Loucy (cell line): ENCODE results near the gene GALNT10.

ENCODE experiments used
- H2AFZ ChIP-seq: fragments of 200-600 bp; sonication (generic); 2 replicates; pipeline ENCODE4 v1.6.0; 2016; ENCODE audit warnings: antibody characterized with exemption, mild to moderate bottlenecking, low read length, moderate library complexity
- H3F3A ChIP-seq: fragments of 200-600 bp; 2 replicates; pipeline ENCODE4 v1.6.0; 2016; ENCODE audit warnings: antibody characterized with exemption, low read depth, mild to moderate bottlenecking
- H3K27me3 ChIP-seq: fragments of 200-600 bp; sonication (generic); 2 replicates; pipeline ENCODE4 v1.6.1; 2014; ENCODE audit warnings: low read length, mild to moderate bottlenecking; ENCODE audit not compliant: insufficient read depth, poor library complexity, severe bottlenecking
- H3K36me3 ChIP-seq: fragments of 200-600 bp; sonication (generic); 2 replicates; pipeline ENCODE4 v1.6.1; 2016; ENCODE audit warnings: low read length; ENCODE audit not compliant: insufficient read depth
- H3K4me1 ChIP-seq: fragments of 200-600 bp; sonication (generic); 2 replicates; pipeline ENCODE4 v1.5.1; 2014; ENCODE audit warnings: low read length, mild to moderate bottlenecking; ENCODE audit not compliant: insufficient read depth, poor library complexity, severe bottlenecking
- H3K4me2 ChIP-seq: fragments of 200-600 bp; sonication (generic); 2 replicates; pipeline ENCODE4 v1.6.0; 2014; ENCODE audit warnings: antibody characterized with exemption, low read length, low read depth, mild to moderate bottlenecking; ENCODE audit not compliant: poor library complexity, severe bottlenecking
- H3K4me3 ChIP-seq: fragments of 200-600 bp; sonication (generic); 2 replicates; pipeline ENCODE4 v1.5.1; 2014; ENCODE audit warnings: low read length, mild to moderate bottlenecking, mixed read lengths; ENCODE audit not compliant: poor library complexity, severe bottlenecking
- H3K79me2 ChIP-seq: fragments of 200-600 bp; sonication (generic); 2 replicates; pipeline ENCODE4 v1.6.1; 2014; ENCODE audit warnings: low read length; ENCODE audit not compliant: insufficient read depth
- H3K9ac ChIP-seq: fragments of 200-600 bp; sonication (generic); 2 replicates; pipeline ENCODE4 v1.6.0; 2014; ENCODE audit warnings: mild to moderate bottlenecking, low read depth, low read length, moderate library complexity; ENCODE audit not compliant: poor library complexity, severe bottlenecking
- H3K9me2 ChIP-seq: fragments of 200-600 bp; sonication (generic); replicated peaks from 2 replicates; pipeline ENCODE4 v1.6.1; 2016; ENCODE audit warnings: low read depth, low read length, mixed read lengths
- H3K9me3 ChIP-seq: fragments of 200-600 bp; sonication (generic); 2 replicates; pipeline ENCODE4 v1.6.1; 2014; ENCODE audit warnings: mild to moderate bottlenecking, antibody characterized with exemption, low read length, low read depth; ENCODE audit not compliant: insufficient read depth
- H4K20me1 ChIP-seq: fragments of 200-600 bp; sonication (generic); 2 replicates; pipeline ENCODE4 v1.6.0; 2014; ENCODE audit warnings: antibody characterized with exemption, low read length, mild to moderate bottlenecking; ENCODE audit not compliant: insufficient read depth, poor library complexity, severe bottlenecking
- EZH2phosphoT487 ChIP-seq: fragments of 200-600 bp; IDR thresholded peaks from 2 replicates; pipeline ENCODE4 v1.6.1; 2018; ENCODE audit warnings: antibody characterized with exemption, mild to moderate bottlenecking, moderate library complexity, borderline replicate concordance
- TF ChIP-seq, protein P1 (sequence below): fragments of 200-600 bp; sonication (generic); conservative IDR thresholded peaks from 2 replicates; pipeline ENCODE4 v1.5.1; 2014; ENCODE audit warnings: mild to moderate bottlenecking, antibody characterized with exemption, low read length

GALNT10 gene

DNA sequence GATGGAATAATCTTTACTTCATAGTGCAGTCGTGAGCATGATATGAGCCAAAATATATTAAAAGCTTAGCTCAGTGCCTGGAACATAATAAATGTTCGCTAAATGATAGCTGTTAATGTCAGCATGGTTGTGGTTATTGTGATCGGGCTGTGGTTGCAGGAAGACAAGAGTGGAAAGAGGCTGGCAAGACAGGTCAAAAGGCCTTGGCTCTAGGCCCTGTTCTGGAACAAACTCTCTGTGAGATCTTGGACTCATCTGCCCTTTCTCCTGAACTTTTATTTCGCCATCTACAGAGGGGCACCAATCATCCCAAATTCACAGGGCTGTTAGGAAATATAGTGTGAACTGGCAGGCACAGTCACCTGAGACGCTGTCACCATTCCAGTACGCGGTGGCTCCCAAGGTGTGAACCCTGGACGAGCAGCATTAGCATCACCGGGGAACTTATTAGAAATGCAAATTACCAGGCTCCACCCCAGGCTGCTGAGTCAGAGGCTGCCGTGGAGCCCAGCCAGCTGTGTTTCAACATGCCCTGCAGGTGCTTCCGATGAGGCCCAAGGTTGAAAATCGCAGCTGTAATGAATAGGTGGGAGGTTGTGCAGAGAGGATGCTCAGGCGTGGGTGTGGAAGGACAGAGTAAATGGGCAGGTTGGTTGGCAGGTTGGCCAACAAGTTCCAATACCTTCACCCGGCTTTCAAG, 205.0 kb downstream of the GALNT10 start:
- TF ChIP-seq EZH2phosphoT487 = no peak
- TF ChIP-seq, protein P1, sequence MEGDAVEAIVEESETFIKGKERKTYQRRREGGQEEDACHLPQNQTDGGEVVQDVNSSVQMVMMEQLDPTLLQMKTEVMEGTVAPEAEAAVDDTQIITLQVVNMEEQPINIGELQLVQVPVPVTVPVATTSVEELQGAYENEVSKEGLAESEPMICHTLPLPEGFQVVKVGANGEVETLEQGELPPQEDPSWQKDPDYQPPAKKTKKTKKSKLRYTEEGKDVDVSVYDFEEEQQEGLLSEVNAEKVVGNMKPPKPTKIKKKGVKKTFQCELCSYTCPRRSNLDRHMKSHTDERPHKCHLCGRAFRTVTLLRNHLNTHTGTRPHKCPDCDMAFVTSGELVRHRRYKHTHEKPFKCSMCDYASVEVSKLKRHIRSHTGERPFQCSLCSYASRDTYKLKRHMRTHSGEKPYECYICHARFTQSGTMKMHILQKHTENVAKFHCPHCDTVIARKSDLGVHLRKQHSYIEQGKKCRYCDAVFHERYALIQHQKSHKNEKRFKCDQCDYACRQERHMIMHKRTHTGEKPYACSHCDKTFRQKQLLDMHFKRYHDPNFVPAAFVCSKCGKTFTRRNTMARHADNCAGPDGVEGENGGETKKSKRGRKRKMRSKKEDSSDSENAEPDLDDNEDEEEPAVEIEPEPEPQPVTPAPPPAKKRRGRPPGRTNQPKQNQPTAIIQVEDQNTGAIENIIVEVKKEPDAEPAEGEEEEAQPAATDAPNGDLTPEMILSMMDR = no peak
- no peaks in the 10 kb centered on the region for H4K20me1 ChIP-seq
- no peaks in the 10 kb centered on the region; the same call in 1 of the 2 replicates for H3K36me3 ChIP-seq
- H3K9me2 ChIP-seq = no peaks in the 10 kb centered on the region
- H3K27me3 ChIP-seq = no peaks in the 10 kb centered on the region
- H3K4me1 ChIP-seq = no peaks in the 10 kb centered on the region
- H3K4me2 ChIP-seq = no peak overlapping the region
- H3K9me3 ChIP-seq = no peaks in the 10 kb centered on the region
- no peak overlapping the region for H3K9ac ChIP-seq
- no peak overlapping the region for H2AFZ ChIP-seq
- H3F3A ChIP-seq = no peaks in the 10 kb centered on the region
- H3K4me3 ChIP-seq = no peak overlapping the region
- no peaks in the 10 kb centered on the region for H3K79me2 ChIP-seq

DNA sequence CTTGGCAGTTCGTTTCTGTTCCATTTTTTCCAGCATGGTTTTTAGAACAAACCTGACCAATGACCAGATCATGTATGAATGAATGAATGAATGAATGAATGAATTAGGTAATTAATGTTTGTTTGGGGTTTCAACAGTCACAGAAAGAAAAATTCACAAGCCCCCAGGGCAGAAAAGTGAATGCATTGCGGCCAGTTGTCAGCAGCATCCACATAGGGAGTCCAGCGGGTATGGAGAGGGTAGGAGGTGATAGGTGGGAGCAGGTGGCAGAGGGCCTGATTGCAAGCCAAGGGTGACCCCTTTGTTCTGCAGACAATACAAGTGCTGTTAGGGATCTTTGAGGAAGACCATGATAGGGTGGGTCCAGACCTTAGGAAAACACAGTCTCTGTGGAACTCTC, 205.6 kb downstream of the GALNT10 start:
- Histone ChIP-seq H3K27me3 (no peaks in the 10 kb centered on the region), H3K9ac (no peak overlapping the region), H4K20me1 (no peaks in the 10 kb centered on the region), H3F3A (no peaks in the 10 kb centered on the region), H3K79me2 (no peaks in the 10 kb centered on the region), H3K4me2 (no peak overlapping the region), H3K9me3 (no peaks in the 10 kb centered on the region), H3K4me3 (no peak overlapping the region), H3K4me1 (no peaks in the 10 kb centered on the region), H2AFZ (no peak overlapping the region), H3K9me2 (no peaks in the 10 kb centered on the region), H3K36me3 (no peaks in the 10 kb centered on the region; the same call in 1 of the 2 replicates)
- TF ChIP-seq EZH2phosphoT487 = no peak
- TF ChIP-seq, protein P1 = no peak

DNA sequence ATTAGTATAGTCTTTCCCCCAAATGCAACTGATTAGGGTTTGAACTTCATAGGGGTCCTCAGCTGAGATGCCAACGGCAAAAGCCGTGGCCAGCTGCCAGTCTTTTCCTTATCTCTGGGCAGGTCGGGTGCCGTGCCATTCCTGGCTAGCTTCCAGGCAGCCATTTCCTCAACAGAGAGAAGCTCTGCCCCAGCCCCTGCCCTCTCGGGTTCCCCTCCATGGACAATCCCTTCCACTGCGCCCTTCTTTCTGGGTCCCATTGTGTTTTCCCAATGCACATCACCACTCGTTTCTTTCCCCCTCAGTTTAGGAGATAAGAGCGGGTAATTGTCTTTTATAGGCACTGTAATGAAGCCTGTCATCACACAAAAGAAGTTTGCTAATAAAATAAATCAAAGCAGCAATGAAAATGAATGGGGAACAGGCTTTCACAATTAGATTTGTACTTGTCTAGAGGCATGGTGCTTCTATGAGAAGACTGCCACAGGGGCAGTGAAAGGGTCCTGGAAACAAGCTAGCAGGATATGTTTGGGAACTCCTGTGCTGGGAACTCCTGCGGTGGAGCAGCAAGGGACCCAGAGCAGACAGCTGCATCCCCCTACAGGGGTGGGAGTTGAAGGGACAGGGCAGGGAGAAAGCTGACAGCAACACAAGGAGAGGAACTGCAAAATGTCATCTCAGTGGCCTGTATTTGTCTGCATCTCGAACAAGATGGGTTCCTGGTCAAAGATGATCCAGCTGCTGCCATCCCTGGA, 207.3 kb downstream of the GALNT10 start:
- Histone ChIP-seq H3K4me1 (no peaks in the 10 kb centered on the region), H3K36me3 (no peaks in the 10 kb centered on the region; the same call in 1 of the 2 replicates), H3K4me3 (no peak overlapping the region), H3K9me3 (no peaks in the 10 kb centered on the region), H3K9ac (no peak overlapping the region), H3K79me2 (no peaks in the 10 kb centered on the region), H3K9me2 (no peaks in the 10 kb centered on the region), H3K27me3 (no peaks in the 10 kb centered on the region), H3F3A (no peaks in the 10 kb centered on the region), H2AFZ (no peak overlapping the region), H4K20me1 (no peaks in the 10 kb centered on the region), H3K4me2 (no peak overlapping the region)
- no peak for TF ChIP-seq EZH2phosphoT487
- TF ChIP-seq, protein P1 = no peak
